ENCODE measurements around the gene PPFIA4. TPM values are rescaled to one million over a fixed set of nuclear protein-coding genes. Genes with fewer than 3 reads are reported as not detected.

The PPFIA4 gene
- total and polyA plus RNA-seq, 4 donors, result 0.30 to 5.1 (median 0.95) TPM

DNA sequence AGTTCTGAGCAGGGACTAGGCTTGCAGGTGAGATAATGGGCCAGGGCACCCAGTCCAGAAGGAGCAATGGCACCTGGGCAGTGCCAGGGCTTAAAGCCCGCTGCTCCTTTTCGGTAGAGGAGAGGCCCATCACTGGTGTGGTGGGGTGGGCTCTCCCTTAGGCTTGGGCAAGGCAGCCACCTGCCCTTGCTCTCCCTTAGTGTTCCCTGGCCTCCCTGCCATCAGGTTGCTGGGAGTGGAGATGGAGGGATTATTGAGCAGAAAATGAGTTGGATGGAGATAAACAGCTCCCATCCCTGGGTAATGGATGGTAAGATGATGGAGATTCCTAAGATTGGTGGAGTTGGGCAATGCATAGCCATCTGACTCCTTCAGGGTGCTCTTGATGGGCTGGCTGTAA is 51.7 kb downstream of the PPFIA4 start:
- H3K27me3 ChIP-seq (ENCODE audit: control insufficient read depth in 3 of 3, insufficient read depth in 3 of 3, low read length in 2 of 3), result peaks cover 0 to 35% (median 20%) of the 10 kb centered on the region in 3 donors
- peaks cover 0 to 9% (median 0%) of the 10 kb centered on the region in 5 donors for H3K4me1 ChIP-seq (ENCODE audit: control insufficient read depth in 5 of 5, insufficient read depth in 5 of 5, low read length in 5 of 5)
- DNase-seq (no peak), ATAC-seq (ENCODE audit: insufficient read depth, low FRiP score) (no peak)
- TF ChIP-seq, protein P1, sequence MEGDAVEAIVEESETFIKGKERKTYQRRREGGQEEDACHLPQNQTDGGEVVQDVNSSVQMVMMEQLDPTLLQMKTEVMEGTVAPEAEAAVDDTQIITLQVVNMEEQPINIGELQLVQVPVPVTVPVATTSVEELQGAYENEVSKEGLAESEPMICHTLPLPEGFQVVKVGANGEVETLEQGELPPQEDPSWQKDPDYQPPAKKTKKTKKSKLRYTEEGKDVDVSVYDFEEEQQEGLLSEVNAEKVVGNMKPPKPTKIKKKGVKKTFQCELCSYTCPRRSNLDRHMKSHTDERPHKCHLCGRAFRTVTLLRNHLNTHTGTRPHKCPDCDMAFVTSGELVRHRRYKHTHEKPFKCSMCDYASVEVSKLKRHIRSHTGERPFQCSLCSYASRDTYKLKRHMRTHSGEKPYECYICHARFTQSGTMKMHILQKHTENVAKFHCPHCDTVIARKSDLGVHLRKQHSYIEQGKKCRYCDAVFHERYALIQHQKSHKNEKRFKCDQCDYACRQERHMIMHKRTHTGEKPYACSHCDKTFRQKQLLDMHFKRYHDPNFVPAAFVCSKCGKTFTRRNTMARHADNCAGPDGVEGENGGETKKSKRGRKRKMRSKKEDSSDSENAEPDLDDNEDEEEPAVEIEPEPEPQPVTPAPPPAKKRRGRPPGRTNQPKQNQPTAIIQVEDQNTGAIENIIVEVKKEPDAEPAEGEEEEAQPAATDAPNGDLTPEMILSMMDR (IDR thresholded peaks at IDR 0.05; ENCODE audit: control extremely low read depth, extremely low read depth), result no peak
- no peaks in the 10 kb centered on the region for H3K9me3 ChIP-seq (ENCODE audit: control insufficient read depth in 4 of 4, insufficient read depth in 3 of 4, low read length in 3 of 4)
- H3K9ac ChIP-seq (ENCODE audit: insufficient read depth in 1 of 2, low read length in 2 of 2), result no peak overlapping the region
- H3K27ac ChIP-seq (ENCODE audit: low read depth in 1 of 2, low read length in 1 of 2), result no peak overlapping the region
- no peak overlapping the region for H3K4me3 ChIP-seq
- no peaks in the 10 kb centered on the region for H3K36me3 ChIP-seq (ENCODE audit: control insufficient read depth in 4 of 4, insufficient read depth in 4 of 4, low read length in 4 of 4)
- WGBS, 2 donors, result 96 to 97% methylated on average over 2 of the region's 2 CpGs

DNA sequence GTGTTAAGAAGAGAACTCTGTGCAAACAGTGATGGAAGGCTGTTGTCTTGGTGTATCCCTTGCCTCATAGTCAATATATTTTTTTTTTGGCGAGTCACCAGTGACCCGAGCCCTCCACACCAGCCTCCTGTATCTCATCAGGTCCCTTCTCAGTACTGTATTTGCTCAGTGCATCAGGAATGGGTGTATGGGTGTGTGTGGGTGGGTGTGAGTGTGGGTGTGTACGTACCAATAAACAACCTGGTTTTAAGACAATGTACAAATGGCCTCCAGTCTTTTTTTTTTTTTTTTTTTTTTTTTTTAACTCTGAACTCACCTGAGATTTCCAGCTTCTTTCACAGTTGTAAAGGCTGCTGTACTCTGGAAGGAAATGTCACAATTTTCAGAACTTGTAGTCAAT is 52.2 kb downstream of the PPFIA4 start:
- DNase-seq, result no peak
- H3K36me3 ChIP-seq (ENCODE audit: control insufficient read depth in 4 of 4, insufficient read depth in 4 of 4, low read length in 4 of 4), result no peaks in the 10 kb centered on the region
- no peak overlapping the region for H3K27ac ChIP-seq (ENCODE audit: low read depth in 1 of 2, low read length in 1 of 2)
- H3K9me3 ChIP-seq (ENCODE audit: control insufficient read depth in 4 of 4, insufficient read depth in 3 of 4, low read length in 3 of 4), result no peaks in the 10 kb centered on the region
- peaks cover 0 to 9% (median 0%) of the 10 kb centered on the region in 5 donors for H3K4me1 ChIP-seq (ENCODE audit: control insufficient read depth in 5 of 5, insufficient read depth in 5 of 5, low read length in 5 of 5)
- 88 to 90% methylated on average over 3 of the region's 3 CpGs for WGBS, 2 donors
- no peak overlapping the region for H3K4me3 ChIP-seq
- ATAC-seq (ENCODE audit: insufficient read depth, low FRiP score), result no peak
- H3K27me3 ChIP-seq (ENCODE audit: control insufficient read depth in 3 of 3, insufficient read depth in 3 of 3, low read length in 2 of 3), result peaks cover 0 to 32% (median 20%) of the 10 kb centered on the region in 3 donors
- TF ChIP-seq, protein P1 (IDR thresholded peaks at IDR 0.05; ENCODE audit: control extremely low read depth, extremely low read depth), result no peak
- no peak overlapping the region for H3K9ac ChIP-seq (ENCODE audit: insufficient read depth in 1 of 2, low read length in 2 of 2)

DNA sequence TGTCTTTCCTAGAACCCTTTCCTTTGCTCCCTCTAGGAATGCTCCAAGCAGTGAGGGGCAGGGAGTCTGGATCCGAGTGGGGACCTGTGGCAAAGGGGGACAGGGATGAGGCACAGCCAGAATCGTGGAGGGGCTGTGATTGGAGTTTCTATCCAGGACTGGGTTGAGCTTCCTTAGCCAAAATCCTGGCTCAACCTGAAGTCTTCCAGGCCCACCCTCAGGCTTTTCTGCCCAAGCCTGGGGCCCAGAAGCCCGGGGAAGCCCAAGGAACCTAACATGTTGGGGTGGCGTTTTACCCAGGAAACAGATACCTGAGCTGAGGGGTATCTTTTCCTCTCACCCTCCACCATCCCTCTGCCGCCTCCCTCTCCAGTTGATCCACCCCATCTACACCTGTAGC is 54.2 kb downstream of the PPFIA4 start:
- no peak for DNase-seq
- no peak for ATAC-seq (ENCODE audit: insufficient read depth, low FRiP score)
- WGBS, 2 donors, result 83 to 90% methylated on average over 5 of the region's 5 CpGs

More for the DNA sequence above, 54.2 kb downstream of the PPFIA4 start:
- H3K36me3 ChIP-seq (ENCODE audit: control insufficient read depth in 4 of 4, insufficient read depth in 4 of 4, low read length in 4 of 4), result no peaks in the 10 kb centered on the region
- TF ChIP-seq, protein P1 (IDR thresholded peaks at IDR 0.05; ENCODE audit: control extremely low read depth, extremely low read depth), result no peak
- no peaks in the 10 kb centered on the region for H3K9me3 ChIP-seq (ENCODE audit: control insufficient read depth in 4 of 4, insufficient read depth in 3 of 4, low read length in 3 of 4)
- peaks cover 0 to 20% (median 9%) of the 10 kb centered on the region in 3 donors for H3K27me3 ChIP-seq (ENCODE audit: control insufficient read depth in 3 of 3, insufficient read depth in 3 of 3, low read length in 2 of 3)
- no peak overlapping the region for H3K27ac ChIP-seq (ENCODE audit: low read depth in 1 of 2, low read length in 1 of 2)
- no peak overlapping the region for H3K4me3 ChIP-seq
- H3K4me1 ChIP-seq (ENCODE audit: control insufficient read depth in 5 of 5, insufficient read depth in 5 of 5, low read length in 5 of 5), result peaks cover 0 to 8% (median 0%) of the 10 kb centered on the region in 5 donors
- no peak overlapping the region for H3K9ac ChIP-seq (ENCODE audit: insufficient read depth in 1 of 2, low read length in 2 of 2)
